Endothelial cell (in vitro differentiated cells): ENCODE measurements around the gene ANG. TPM values are rescaled to one million over a fixed set of nuclear protein-coding genes. Genes with fewer than 3 reads are reported as not detected.
"Not testable (repeated sequence)": the region's sequence is repeated elsewhere in the genome, so short reads cannot be mapped to it uniquely, and the experiment has no call there.

ENCODE experiments used
- DNase-seq: peaks from one replicate; pipeline ENCODE4 v3.0.0; 2021; ENCODE audit warnings: low spot score
- H3K27ac Mint-ChIP-seq: one replicate; pipeline ENCODE4 v1.8.0; 2021; ENCODE audit warnings: mixed read lengths, inconsistent platforms; ENCODE audit not compliant: unreplicated experiment
- H3K27me3 Mint-ChIP-seq: one replicate; pipeline ENCODE4 v1.8.0; 2021; ENCODE audit warnings: mild to moderate bottlenecking, moderate library complexity, mixed read lengths, inconsistent platforms; ENCODE audit not compliant: unreplicated experiment
- H3K36me3 Mint-ChIP-seq: one replicate; pipeline ENCODE4 v1.8.0; 2021; ENCODE audit warnings: mild to moderate bottlenecking, low read depth, mixed read lengths, inconsistent platforms; ENCODE audit not compliant: unreplicated experiment
- H3K4me1 Mint-ChIP-seq: one replicate; pipeline ENCODE4 v1.8.0; 2021; ENCODE audit warnings: mild to moderate bottlenecking, mixed read lengths, inconsistent platforms; ENCODE audit not compliant: unreplicated experiment
- H3K4me3 Mint-ChIP-seq: one replicate; pipeline ENCODE4 v1.8.0; 2021; ENCODE audit warnings: mild to moderate bottlenecking, mixed read lengths, inconsistent platforms; ENCODE audit not compliant: unreplicated experiment
- H3K9me3 Mint-ChIP-seq: one replicate; pipeline ENCODE4 v1.8.0; 2021; ENCODE audit warnings: mixed read lengths, inconsistent platforms; ENCODE audit not compliant: unreplicated experiment
- total RNA-seq: library from RNA; stranded (reverse); fragmentation: NEBNext Ultra II Directional; extraction: Animal tissue kit (Norgen Biotek cat#: 25700); gene quantifications from one replicate; pipeline ENCODE4 v1.2.1, GENCODE V29; 2021; ENCODE audit not compliant: unreplicated experiment
- TF ChIP-seq, protein P1 (sequence below): fragments of 200-600 bp; sonication (generic); IDR thresholded peaks from one replicate; pipeline ENCODE4 v1.5.0; 2021; ENCODE audit warnings: antibody characterized with exemption; ENCODE audit not compliant: unreplicated experiment

The ANG gene
- total RNA-seq, 1 donor from 2014 or later, result 6.5 TPM

- H3K4me3 Mint-ChIP-seq, result no peak overlapping the region
- peaks cover 5% of the 10 kb centered on the region for H3K4me1 Mint-ChIP-seq
- TF ChIP-seq, protein P1, sequence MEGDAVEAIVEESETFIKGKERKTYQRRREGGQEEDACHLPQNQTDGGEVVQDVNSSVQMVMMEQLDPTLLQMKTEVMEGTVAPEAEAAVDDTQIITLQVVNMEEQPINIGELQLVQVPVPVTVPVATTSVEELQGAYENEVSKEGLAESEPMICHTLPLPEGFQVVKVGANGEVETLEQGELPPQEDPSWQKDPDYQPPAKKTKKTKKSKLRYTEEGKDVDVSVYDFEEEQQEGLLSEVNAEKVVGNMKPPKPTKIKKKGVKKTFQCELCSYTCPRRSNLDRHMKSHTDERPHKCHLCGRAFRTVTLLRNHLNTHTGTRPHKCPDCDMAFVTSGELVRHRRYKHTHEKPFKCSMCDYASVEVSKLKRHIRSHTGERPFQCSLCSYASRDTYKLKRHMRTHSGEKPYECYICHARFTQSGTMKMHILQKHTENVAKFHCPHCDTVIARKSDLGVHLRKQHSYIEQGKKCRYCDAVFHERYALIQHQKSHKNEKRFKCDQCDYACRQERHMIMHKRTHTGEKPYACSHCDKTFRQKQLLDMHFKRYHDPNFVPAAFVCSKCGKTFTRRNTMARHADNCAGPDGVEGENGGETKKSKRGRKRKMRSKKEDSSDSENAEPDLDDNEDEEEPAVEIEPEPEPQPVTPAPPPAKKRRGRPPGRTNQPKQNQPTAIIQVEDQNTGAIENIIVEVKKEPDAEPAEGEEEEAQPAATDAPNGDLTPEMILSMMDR, result no peak
- no peak for DNase-seq
- no peaks in the 10 kb centered on the region for H3K36me3 Mint-ChIP-seq
- H3K9me3 Mint-ChIP-seq, result no peaks in the 10 kb centered on the region
- H3K27me3 Mint-ChIP-seq, result no peaks in the 10 kb centered on the region
- H3K27ac Mint-ChIP-seq, result no peak overlapping the region
Observed at GRCh38 chr14:20730891-20731290, 42.3 kb downstream of the ANG start.

DNA sequence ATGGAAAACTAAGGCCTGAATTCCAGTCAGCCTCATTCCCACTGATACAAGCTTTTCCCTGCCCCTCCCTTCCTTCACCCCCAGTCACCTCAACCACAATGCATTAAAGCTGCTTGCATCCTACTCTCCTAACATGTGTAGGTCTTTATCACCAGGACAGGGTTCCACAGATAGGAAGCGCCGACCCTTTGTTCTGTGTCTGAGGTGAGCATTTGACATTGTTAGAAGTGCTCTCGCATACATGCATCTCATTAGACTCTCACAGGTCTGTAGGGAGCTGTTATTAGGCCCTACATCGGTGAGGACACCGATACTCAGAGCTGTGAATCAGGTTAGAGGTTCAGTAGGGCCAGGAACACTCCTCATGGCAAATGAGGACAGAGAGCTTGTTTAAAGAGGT is 43.9 kb downstream of the ANG start:
- no peaks in the 10 kb centered on the region for H3K9me3 Mint-ChIP-seq
- no peaks in the 10 kb centered on the region for H3K27me3 Mint-ChIP-seq
- TF ChIP-seq, protein P1, result no peak
- H3K27ac Mint-ChIP-seq, result no peak overlapping the region
- H3K4me1 Mint-ChIP-seq, result peaks cover 5% of the 10 kb centered on the region
- no peak for DNase-seq
- H3K36me3 Mint-ChIP-seq, result no peaks in the 10 kb centered on the region
- H3K4me3 Mint-ChIP-seq, result no peak overlapping the region

DNA sequence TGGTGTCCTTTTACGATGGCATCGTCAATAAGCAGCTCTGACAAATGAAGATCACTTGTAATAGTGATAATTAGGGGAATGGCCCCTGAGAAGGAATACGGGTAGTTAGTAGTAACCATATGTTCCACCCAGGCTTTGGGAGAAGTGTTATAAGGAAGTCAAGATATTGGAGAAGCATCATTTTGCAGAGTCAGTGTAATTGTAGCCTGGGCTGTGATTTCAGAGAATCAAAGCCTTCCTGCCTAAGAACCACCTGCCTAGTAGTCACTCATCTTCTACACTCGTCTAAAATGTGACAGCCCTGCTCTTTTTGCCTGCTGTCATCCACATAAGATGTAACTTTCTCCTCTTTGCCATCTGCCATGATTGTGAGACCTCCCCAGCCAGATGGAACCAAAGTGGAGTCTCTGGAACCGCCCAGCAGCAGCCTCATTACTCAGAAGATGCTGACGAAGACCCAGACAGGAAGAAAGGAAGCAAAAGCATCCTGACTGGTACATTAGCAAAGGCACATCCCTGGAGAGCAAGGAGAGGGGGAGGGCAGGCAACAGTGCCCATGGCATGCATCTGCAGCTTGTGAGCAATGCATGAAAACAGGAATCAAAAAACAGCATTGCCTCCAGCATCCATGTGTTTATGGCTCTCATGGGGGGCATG is 44.5 kb downstream of the ANG start:
- H3K27me3 Mint-ChIP-seq, result no peaks in the 10 kb centered on the region
- no peaks in the 10 kb centered on the region for H3K36me3 Mint-ChIP-seq
- no peaks in the 10 kb centered on the region for H3K9me3 Mint-ChIP-seq
- no peak overlapping the region for H3K4me3 Mint-ChIP-seq
- peaks cover 5% of the 10 kb centered on the region for H3K4me1 Mint-ChIP-seq
- TF ChIP-seq, protein P1, result no peak
- no peak for DNase-seq
- no peak overlapping the region for H3K27ac Mint-ChIP-seq

GRCh38 chr14:20733684-20734429 is 45.3 kb downstream of the ANG start:
- TF ChIP-seq, protein P1, result no peak
- H3K9me3 Mint-ChIP-seq, result no peaks in the 10 kb centered on the region
- no peaks in the 10 kb centered on the region for H3K36me3 Mint-ChIP-seq
- no peak overlapping the region for H3K27ac Mint-ChIP-seq
- H3K4me1 Mint-ChIP-seq, result peaks cover 5% of the 10 kb centered on the region
- no peak for DNase-seq
- H3K4me3 Mint-ChIP-seq, result no peak overlapping the region
- H3K27me3 Mint-ChIP-seq, result no peaks in the 10 kb centered on the region

DNA sequence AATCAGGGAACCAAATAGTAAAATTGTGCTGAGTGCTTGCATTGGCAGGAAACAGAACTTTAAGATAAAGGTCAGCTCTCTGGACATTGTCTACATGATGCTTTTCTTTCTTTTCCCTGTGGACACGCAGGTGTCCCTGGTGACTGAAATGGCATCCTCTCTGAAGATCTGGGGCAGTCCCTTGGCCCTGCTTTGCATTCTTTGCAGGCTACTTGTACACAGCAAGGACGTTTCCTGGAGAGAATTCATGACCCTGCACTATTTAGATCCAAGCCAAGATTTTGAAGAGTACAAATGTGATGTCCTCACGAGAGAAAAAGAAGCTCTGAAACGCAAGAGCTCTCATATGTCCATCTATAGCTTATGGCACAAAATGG is 45.9 kb downstream of the ANG start:
- no peak overlapping the region for H3K27ac Mint-ChIP-seq
- H3K27me3 Mint-ChIP-seq, result no peaks in the 10 kb centered on the region
- H3K4me1 Mint-ChIP-seq, result peaks cover 5% of the 10 kb centered on the region
- TF ChIP-seq, protein P1, result no peak
- no peaks in the 10 kb centered on the region for H3K36me3 Mint-ChIP-seq
- DNase-seq, result no peak
- no peak overlapping the region for H3K4me3 Mint-ChIP-seq
- no peaks in the 10 kb centered on the region for H3K9me3 Mint-ChIP-seq

GRCh38 chr14:20738292-20738691 is 49.7 kb downstream of the ANG start:
- H3K36me3 Mint-ChIP-seq, H3K27ac Mint-ChIP-seq, H3K27me3 Mint-ChIP-seq, H3K4me3 Mint-ChIP-seq, H3K9me3 Mint-ChIP-seq, DNase-seq, H3K4me1 Mint-ChIP-seq: not testable (repeated sequence)
